ENCODE measurements around the gene SLC23A3.

GRCh38 chr2:219207884-219208740, 38.3 kb upstream of the SLC23A3 start:
- no peak for TF ChIP-seq CTCF (IDR thresholded peaks at IDR 0.05; ENCODE audit: borderline replicate concordance, extremely low read depth, low read length, poor library complexity, severe bottlenecking)
- no peak for TF ChIP-seq EZH2 (IDR thresholded peaks at IDR 0.05; ENCODE audit: borderline replicate concordance, low read depth, low read length, severe bottlenecking)
